H9 (cell line): Measurements from ENCODE around the gene LFNG. TPM values are rescaled to one million over a fixed set of nuclear protein-coding genes. Genes with fewer than 3 reads are reported as not detected.

Experiments
- DNase-seq: peaks from one replicate; pipeline ENCODE4 v3.0.0-alpha.2; 2017
- H2AFZ ChIP-seq: one replicate; pipeline ENCODE4 v1.6.1; 2013; ENCODE audit warnings: mild to moderate bottlenecking, low read length, control low read depth, moderate library complexity
- H2AK5ac ChIP-seq: 2 replicates; pipeline ENCODE4 v1.6.1; 2013; ENCODE audit warnings: low read length, control low read depth, mixed read lengths; ENCODE audit not compliant: insufficient read length
- H2BK120ac ChIP-seq: one replicate; pipeline ENCODE4 v1.6.1; 2013; ENCODE audit warnings: low read depth, mild to moderate bottlenecking, low read length, control low read depth, inconsistent platforms; ENCODE audit not compliant: poor library complexity, severe bottlenecking
- H2BK12ac ChIP-seq: 2 replicates; pipeline ENCODE4 v1.6.1; 2013; ENCODE audit warnings: low read length, control low read depth, mixed read lengths, low read depth; ENCODE audit not compliant: insufficient read length
- H2BK15ac ChIP-seq: 2 replicates; pipeline ENCODE4 v1.6.1; 2013; ENCODE audit warnings: low read depth, low read length, control low read depth
- H2BK20ac ChIP-seq: one replicate; pipeline ENCODE4 v1.6.1; 2013; ENCODE audit warnings: low read depth, mild to moderate bottlenecking, low read length, control low read depth, inconsistent platforms; ENCODE audit not compliant: poor library complexity, severe bottlenecking
- H2BK5ac ChIP-seq: 2 replicates; pipeline ENCODE4 v1.6.1; 2013; ENCODE audit warnings: low read length, control low read depth, mixed read lengths; ENCODE audit not compliant: insufficient read length
- H3K14ac ChIP-seq: 2 replicates; pipeline ENCODE4 v1.6.1; 2013; ENCODE audit warnings: low read length, control low read depth; ENCODE audit not compliant: insufficient read depth
- H3K18ac ChIP-seq: 2 replicates; pipeline ENCODE4 v1.6.1; 2013; ENCODE audit warnings: low read depth, mild to moderate bottlenecking, mixed read lengths, low read length, control low read depth; ENCODE audit not compliant: insufficient read length
- H3K23ac ChIP-seq: 2 replicates; pipeline ENCODE4 v1.6.1; 2013; ENCODE audit warnings: low read length, control low read depth, mixed read lengths, low read depth; ENCODE audit not compliant: insufficient read length
- H3K23me2 ChIP-seq: 2 replicates; pipeline ENCODE4 v1.6.1; 2013; ENCODE audit warnings: low read depth, mild to moderate bottlenecking, mixed read lengths, low read length, control low read depth; ENCODE audit not compliant: insufficient read length, poor library complexity, severe bottlenecking
- H3K27ac ChIP-seq: 2 replicates; pipeline ENCODE4 v1.5.1; 2013; ENCODE audit warnings: low read length, control low read depth, mixed read lengths, low read depth; ENCODE audit not compliant: insufficient read length
- H3K27me3 ChIP-seq: 2 replicates; pipeline ENCODE4 v1.6.1; 2013; ENCODE audit warnings: low read length, control low read depth, inconsistent platforms; ENCODE audit not compliant: insufficient read depth
- H3K4ac ChIP-seq: 2 replicates; pipeline ENCODE4 v1.6.1; 2013; ENCODE audit warnings: low read depth, mild to moderate bottlenecking, control low read depth, inconsistent platforms, low read length, moderate library complexity
- H3K4me1 ChIP-seq: 2 replicates; pipeline ENCODE4 v1.6.1; 2013; ENCODE audit warnings: low read length, control low read depth, inconsistent platforms; ENCODE audit not compliant: insufficient read depth
- H3K4me2 ChIP-seq: 2 replicates; pipeline ENCODE4 v1.6.1; 2013; ENCODE audit warnings: low read length, control low read depth, mixed read lengths; ENCODE audit not compliant: insufficient read length, insufficient read depth
- H3K56ac ChIP-seq: 2 replicates; pipeline ENCODE4 v1.6.1; 2013; ENCODE audit warnings: low read depth, mild to moderate bottlenecking, mixed read lengths, low read length, control low read depth; ENCODE audit not compliant: insufficient read length
- H3K79me1 ChIP-seq: 2 replicates; pipeline ENCODE4 v1.6.1; 2013; ENCODE audit warnings: low read depth, mild to moderate bottlenecking, moderate library complexity, low read length, control low read depth, inconsistent platforms; ENCODE audit not compliant: insufficient read depth, poor library complexity, severe bottlenecking
- H3K79me2 ChIP-seq: 2 replicates; pipeline ENCODE4 v1.6.1; 2013; ENCODE audit warnings: low read length, control low read depth, inconsistent platforms; ENCODE audit not compliant: insufficient read depth
- H3K9ac ChIP-seq: 2 replicates; pipeline ENCODE4 v1.6.1; 2013; ENCODE audit warnings: low read length, control low read depth, mixed read lengths; ENCODE audit not compliant: insufficient read length; ENCODE audit errors: extremely low read depth
- H3K9me3 ChIP-seq: one replicate; pipeline ENCODE4 v1.6.1; 2013; ENCODE audit warnings: low read depth, low read length, inconsistent platforms; ENCODE audit not compliant: control insufficient read depth
- H3T11ph ChIP-seq: one replicate; pipeline ENCODE4 v1.6.1; 2013; ENCODE audit warnings: mild to moderate bottlenecking, low read length, control low read depth, inconsistent platforms
- H4K20me1 ChIP-seq: one replicate; pipeline ENCODE4 v1.6.1; 2013; ENCODE audit not compliant: control insufficient read depth, insufficient read length, insufficient read depth
- H4K5ac ChIP-seq: 2 replicates; pipeline ENCODE4 v1.6.1; 2013; ENCODE audit warnings: low read depth, mild to moderate bottlenecking, mixed read lengths, low read length, control low read depth; ENCODE audit not compliant: insufficient read length
- H4K8ac ChIP-seq: replicated peaks from 2 replicates; pipeline ENCODE4 v1.6.1; 2013; ENCODE audit warnings: low read length, control low read depth, mixed read lengths, low read depth; ENCODE audit not compliant: insufficient read length
- H4K91ac ChIP-seq: 2 replicates; pipeline ENCODE4 v1.6.1; 2013; ENCODE audit warnings: low read depth, mild to moderate bottlenecking, moderate library complexity, mixed read lengths, low read length, control low read depth; ENCODE audit not compliant: insufficient read length
- H3K27ac Mint-ChIP-seq, 3 experiments: 2 replicates in 2 of 3; 3 replicates in 1 of 3; pipeline ENCODE4 v1.8.0; 2020 to 2021; ENCODE audit warnings: mixed read lengths in 3 of 3, mild to moderate bottlenecking in 1 of 3, moderate library complexity in 1 of 3
- H3K27me3 Mint-ChIP-seq: 2 replicates; pipeline ENCODE4 v1.8.0; 2021; ENCODE audit warnings: low read depth, mild to moderate bottlenecking, moderate library complexity, mixed read lengths
- H3K36me3 Mint-ChIP-seq, 3 experiments: 2 replicates in 2 of 3; 3 replicates in 1 of 3; pipeline ENCODE4 v1.8.0; 2020 to 2021; ENCODE audit warnings: low read depth in 3 of 3, mixed read lengths in 3 of 3; ENCODE audit not compliant: insufficient read depth in 1 of 3
- H3K4me1 Mint-ChIP-seq, 2 experiments: 2 replicates each; pipeline ENCODE4 v1.8.0; 2020; ENCODE audit warnings: mixed read lengths in 2 of 2
- H3K4me3 Mint-ChIP-seq, 2 experiments: 2 replicates in 1 of 2; 3 replicates in 1 of 2; pipeline ENCODE4 v1.8.0; 2020 to 2021; ENCODE audit warnings: mild to moderate bottlenecking in 2 of 2, mixed read lengths in 2 of 2, moderate library complexity in 1 of 2
- H3K9me3 Mint-ChIP-seq, 2 experiments: 2 replicates in 1 of 2; 3 replicates in 1 of 2; pipeline ENCODE4 v1.8.0; 2020; ENCODE audit warnings: mild to moderate bottlenecking in 2 of 2, mixed read lengths in 2 of 2, moderate library complexity in 1 of 2
- WGBS: extraction: QIAGEN DNeasy Blood & Tissue Kit; methylation state at CpG from one replicate; pipeline ENCODE4 v1.1.7; 2013; ENCODE audit warnings: missing lambda C conversion rate, low lambda C conversion rate, mixed read lengths; ENCODE audit not compliant: insufficient read length; ENCODE audit errors: extremely low coverage; 5-methylcytosine and 5-hydroxymethylcytosine counted together
- total RNA-seq: library from RNA; stranded (reverse); gene quantifications from 2 replicates; pipeline ENCODE4 v1.2.1, GENCODE V29; 2021
- TF ChIP-seq, protein P1 (sequence below): fragments of 200-600 bp; sonication (generic); conservative IDR thresholded peaks from 3 replicates; pipeline ENCODE4 v1.8.0; 2021; ENCODE audit warnings: antibody characterized with exemption, mild to moderate bottlenecking

Gene LFNG
- total RNA-seq, 1 experiment from 2014 or later: 52.9 TPM

DNA sequence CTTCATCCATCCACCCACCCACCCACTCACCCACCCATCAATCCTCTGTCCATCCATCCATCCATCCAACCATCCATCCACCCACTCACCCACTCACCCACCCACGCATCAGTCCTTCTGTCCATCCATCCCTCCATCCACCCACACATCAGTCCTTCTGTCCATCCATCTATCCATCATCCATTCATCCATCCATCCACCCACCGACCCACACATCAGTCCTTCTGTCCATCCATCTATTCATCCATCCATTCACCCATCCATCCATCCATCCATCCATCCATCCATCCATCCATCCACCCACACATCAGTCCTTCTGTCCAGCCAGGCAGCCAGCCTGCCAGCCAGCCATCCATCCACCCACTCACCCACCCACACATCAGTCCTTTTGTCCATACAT is 27.5 kb upstream of the LFNG start:
- Histone ChIP-seq H3K4me2 (no peak overlapping the region), H4K8ac (no peak overlapping the region), H2AFZ (no peak overlapping the region), H2BK120ac (no peak overlapping the region), H4K91ac (no peak overlapping the region), H3K9ac (no peak overlapping the region), H3K79me1 (no peaks in the 10 kb centered on the region), H3K18ac (no peak overlapping the region), H3K23me2 (no peaks in the 10 kb centered on the region), H3K27ac (no peak overlapping the region), H2BK12ac (no peak overlapping the region), H3K56ac (no peak overlapping the region), H3K4ac (no peak overlapping the region), H3K14ac (no peak overlapping the region), H2BK15ac (no peak overlapping the region), H2BK20ac (no peak overlapping the region), H3T11ph (no peak overlapping the region), H3K79me2 (no peaks in the 10 kb centered on the region), H3K27me3 (no peaks in the 10 kb centered on the region), H3K4me1 (no peaks in the 10 kb centered on the region), H2BK5ac (no peak overlapping the region), H4K5ac (no peak overlapping the region), H3K9me3 (no peaks in the 10 kb centered on the region), H3K23ac (no peak overlapping the region), H4K20me1 (peaks cover 2% of the 10 kb centered on the region), H2AK5ac (no peak overlapping the region)
- H3K36me3 Mint-ChIP-seq: no peaks in the 10 kb centered on the region; a peak in 2 of 7 replicates
- no CpG with 5 or more reads among the region's 2 CpGs for WGBS
- peaks cover 3 to 13% of the 10 kb centered on the region in 2 experiments; a peak in 3 of 5 replicates for H3K9me3 Mint-ChIP-seq
- H3K27ac Mint-ChIP-seq: no peak overlapping the region
- TF ChIP-seq, protein P1, sequence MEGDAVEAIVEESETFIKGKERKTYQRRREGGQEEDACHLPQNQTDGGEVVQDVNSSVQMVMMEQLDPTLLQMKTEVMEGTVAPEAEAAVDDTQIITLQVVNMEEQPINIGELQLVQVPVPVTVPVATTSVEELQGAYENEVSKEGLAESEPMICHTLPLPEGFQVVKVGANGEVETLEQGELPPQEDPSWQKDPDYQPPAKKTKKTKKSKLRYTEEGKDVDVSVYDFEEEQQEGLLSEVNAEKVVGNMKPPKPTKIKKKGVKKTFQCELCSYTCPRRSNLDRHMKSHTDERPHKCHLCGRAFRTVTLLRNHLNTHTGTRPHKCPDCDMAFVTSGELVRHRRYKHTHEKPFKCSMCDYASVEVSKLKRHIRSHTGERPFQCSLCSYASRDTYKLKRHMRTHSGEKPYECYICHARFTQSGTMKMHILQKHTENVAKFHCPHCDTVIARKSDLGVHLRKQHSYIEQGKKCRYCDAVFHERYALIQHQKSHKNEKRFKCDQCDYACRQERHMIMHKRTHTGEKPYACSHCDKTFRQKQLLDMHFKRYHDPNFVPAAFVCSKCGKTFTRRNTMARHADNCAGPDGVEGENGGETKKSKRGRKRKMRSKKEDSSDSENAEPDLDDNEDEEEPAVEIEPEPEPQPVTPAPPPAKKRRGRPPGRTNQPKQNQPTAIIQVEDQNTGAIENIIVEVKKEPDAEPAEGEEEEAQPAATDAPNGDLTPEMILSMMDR: no peak
- H3K27me3 Mint-ChIP-seq: peaks cover 2% of the 10 kb centered on the region
- peaks cover 13 to 31% of the 10 kb centered on the region in 2 experiments for H3K4me1 Mint-ChIP-seq
- H3K4me3 Mint-ChIP-seq: peak overlapping the region in 1 of 2 experiments; percentile 12; a peak in 1 of 5 replicates
- DNase-seq: no peak
